Keratinocyte (primary cell): ENCODE measurements around the gene USE1. TPM values are rescaled to one million over a fixed set of nuclear protein-coding genes. Genes with fewer than 3 reads are reported as not detected.

Experiments
- DNase-seq: peaks from one replicate; pipeline ENCODE4 v3.0.0-alpha.2; 2011; ENCODE audit warnings: low read depth, missing footprints, low spot score
- FAIRE-seq: peaks from 2 replicates; lab custom pipeline; 2011; peaks lifted over from hg19 to GRCh38; lab: Jason Lieb, UNC
- H2AFZ ChIP-seq: 2 replicates; pipeline ENCODE4 v1.6.0; 2012; ENCODE audit warnings: low read length, control low read depth, inconsistent platforms; ENCODE audit not compliant: control insufficient read depth
- H3K27ac ChIP-seq: 2 replicates; pipeline ENCODE4 v1.5.1; 2011; ENCODE audit warnings: low read length; ENCODE audit not compliant: control insufficient read depth, insufficient read depth
- H3K27me3 ChIP-seq: 3 replicates; pipeline ENCODE4 v1.6.0; 2011; ENCODE audit warnings: low read length; ENCODE audit not compliant: control insufficient read depth, insufficient read depth; ENCODE audit errors: extremely low read depth
- H3K36me3 ChIP-seq, 2 experiments: 2 replicates in 1 of 2; 3 replicates in 1 of 2; pipeline ENCODE4 v1.5.1; 2011; ENCODE audit warnings: low read length in 2 of 2, mild to moderate bottlenecking in 1 of 2; ENCODE audit not compliant: control insufficient read depth in 2 of 2, insufficient read depth in 2 of 2; ENCODE audit errors: extremely low read depth in 1 of 2
- H3K4me1 ChIP-seq: 3 replicates; pipeline ENCODE4 v1.5.1; 2011; ENCODE audit warnings: low read length; ENCODE audit not compliant: control insufficient read depth, insufficient read depth; ENCODE audit errors: extremely low read depth
- H3K4me2 ChIP-seq: 3 replicates; pipeline ENCODE4 v1.6.0; 2011; ENCODE audit warnings: low read depth, low read length; ENCODE audit not compliant: control insufficient read depth, insufficient read depth; ENCODE audit errors: extremely low read depth
- H3K4me3 ChIP-seq, 3 experiments: fragments of 200-600 bp in 1 of 3; sonication (generic) in 1 of 3; 2 replicates in 2 of 3; 3 replicates in 1 of 3; pipeline ENCODE4 v1.5.1; 2011 to 2016; ENCODE audit warnings: low read length in 3 of 3, mild to moderate bottlenecking in 3 of 3, control low read depth in 2 of 3, inconsistent platforms in 1 of 3, low read depth in 1 of 3, mixed read lengths in 1 of 3, mixed run types in 1 of 3, moderate library complexity in 1 of 3; ENCODE audit not compliant: control insufficient read depth in 2 of 3, insufficient read depth in 2 of 3; ENCODE audit errors: extremely low read depth in 1 of 3
- H3K79me2 ChIP-seq: 2 replicates; pipeline ENCODE4 v1.6.0; 2012; ENCODE audit warnings: low read length; ENCODE audit not compliant: control insufficient read depth, insufficient read depth
- H3K9ac ChIP-seq: 3 replicates; pipeline ENCODE4 v1.6.0; 2011; ENCODE audit warnings: low read length; ENCODE audit not compliant: control insufficient read depth, insufficient read depth; ENCODE audit errors: extremely low read depth
- H3K9me1 ChIP-seq: 3 replicates; pipeline ENCODE4 v1.6.0; 2011; ENCODE audit warnings: low read length; ENCODE audit not compliant: control insufficient read depth, insufficient read depth; ENCODE audit errors: extremely low read depth
- H3K9me3 ChIP-seq: 2 replicates; pipeline ENCODE4 v1.5.1; 2012; ENCODE audit warnings: low read depth, low read length; ENCODE audit not compliant: control insufficient read depth
- H4K20me1 ChIP-seq: 3 replicates; pipeline ENCODE4 v1.6.0; 2011; ENCODE audit warnings: low read length; ENCODE audit not compliant: control insufficient read depth, insufficient read depth; ENCODE audit errors: extremely low read depth
- CTCF ChIP-seq, 3 experiments: IDR thresholded peaks in 1 of 3; conservative IDR thresholded peaks in 1 of 3; optimal IDR thresholded peaks in 1 of 3; 2 replicates in 2 of 3; 3 replicates in 1 of 3; pipeline versions ENCODE3 to v1.5.1; 2011; ENCODE audit warnings: low read length in 3 of 3, mild to moderate bottlenecking in 3 of 3, moderate library complexity in 2 of 3, control low read depth in 1 of 3, inconsistent platforms in 1 of 3; ENCODE audit not compliant: insufficient read depth in 2 of 3; ENCODE audit errors: extremely low read depth in 1 of 3
- EZH2 ChIP-seq: IDR thresholded peaks from one replicate; pipeline ENCODE4 v1.6.1; 2012; ENCODE audit warnings: inconsistent platforms, mild to moderate bottlenecking, low read length, moderate library complexity
- dilution Hi-C: fragments of 300-500 bp; cut with MboI; formaldehyde crosslinking; loops from one replicate; pipeline ENCODE4 v1.7.0; 2020; ENCODE audit warnings: low sequenced_read_pairs; ENCODE audit not compliant: extremely low pct_ligation_motif_present
- polyA plus RNA-seq, 5 experiments: library from polyadenylated mRNA; depleted of rRNA in 3 of 5; stranded (reverse) in 3 of 5; stranded (forward) in 1 of 5; unstranded in 1 of 5; fragments of >200 nt; gene quantifications; 1 replicate in 1 of 5; 2 replicates in 3 of 5; 3 replicates in 1 of 5; pipeline versions ENCODE4 v1.2.1 to v1.2.3, GENCODE V29; 2011 to 2012; ENCODE audit warnings: missing spikeins in 2 of 5, low read depth in 1 of 5, low replicate concordance in 1 of 5

Gene USE1
- polyA plus RNA-seq, 1 donor (not counting 4 experiments of a cell fraction or from before 2014, with no cell fraction given), result 18.0 TPM

- H3K36me3 ChIP-seq, result no peaks in the 10 kb centered on the region
- H3K9me1 ChIP-seq, result no peaks in the 10 kb centered on the region
- no peak overlapping the region for H3K27ac ChIP-seq
- H2AFZ ChIP-seq, result no peak overlapping the region
- no peaks in the 10 kb centered on the region for H3K79me2 ChIP-seq
- H3K4me2 ChIP-seq, result no peak overlapping the region
- H3K9me3 ChIP-seq, result peaks cover 5% of the 10 kb centered on the region
- TF ChIP-seq CTCF (optimal IDR thresholded peaks at IDR 0.05 in 1 of 3, IDR thresholded peaks at IDR 0.05 in 1 of 3, conservative IDR thresholded peaks at IDR 0.05 in 1 of 3; ENCODE audit: extremely low read depth in 1 of 3, insufficient read depth in 2 of 3, low read length in 3 of 3) (no peak), EZH2 (no peak)
- FAIRE-seq (no peak), DNase-seq (no peak)
- no peak overlapping the region for H3K9ac ChIP-seq
- dilution Hi-C loops, result no loop called here
- H4K20me1 ChIP-seq, result no peaks in the 10 kb centered on the region
- H3K27me3 ChIP-seq, result no peaks in the 10 kb centered on the region
- no peak overlapping the region for H3K4me3 ChIP-seq
- H3K4me1 ChIP-seq, result no peaks in the 10 kb centered on the region
Measured at GRCh38 chr19:17256130-17256529, 41.0 kb downstream of the USE1 start.

- TF ChIP-seq CTCF (optimal IDR thresholded peaks at IDR 0.05 in 1 of 3, IDR thresholded peaks at IDR 0.05 in 1 of 3, conservative IDR thresholded peaks at IDR 0.05 in 1 of 3; ENCODE audit: extremely low read depth in 1 of 3, insufficient read depth in 2 of 3, low read length in 3 of 3) (no peak), EZH2 (no peak)
- Histone ChIP-seq H3K79me2 (no peaks in the 10 kb centered on the region), H3K4me1 (no peaks in the 10 kb centered on the region), H3K4me3 (no peak overlapping the region), H3K4me2 (no peak overlapping the region), H3K9ac (no peak overlapping the region), H3K36me3 (no peaks in the 10 kb centered on the region), H4K20me1 (no peaks in the 10 kb centered on the region), H3K9me1 (no peaks in the 10 kb centered on the region), H2AFZ (no peak overlapping the region), H3K9me3 (peaks cover 5% of the 10 kb centered on the region), H3K27me3 (no peaks in the 10 kb centered on the region), H3K27ac (no peak overlapping the region)
- FAIRE-seq (no peak), DNase-seq (no peak)
- dilution Hi-C loops, result no loop called here
Measured at GRCh38 chr19:17259118-17259780, 44.1 kb downstream of the USE1 start.
